K562 (cell line): ENCODE measurements around the gene MRTFB.

Experiments used
- HDAC6 ChIP-seq: IDR thresholded peaks from 2 replicates; pipeline ENCODE4 v1.6.1; 2012; ENCODE audit warnings: low read depth, mild to moderate bottlenecking, control low read depth, inconsistent platforms, low read length, moderate library complexity
- RAD51 ChIP-seq: fragments of 450-650 bp; IDR thresholded peaks from 2 replicates; pipeline ENCODE4 v1.7.1; 2016; ENCODE audit warnings: low read depth, mild to moderate bottlenecking, borderline replicate concordance
- TOE1 ChIP-seq, 2 experiments: fragments of 450-650 bp in 1 of 2; sonication (generic) in 1 of 2; formaldehyde crosslinking in 1 of 2; IDR thresholded peaks; 2 replicates each; pipeline versions ENCODE4 v1.7.1 to v1.8.0; 2016 to 2022; ENCODE audit warnings: borderline replicate concordance in 2 of 2, mild to moderate bottlenecking in 2 of 2, antibody characterized with exemption in 1 of 2, inconsistent platforms in 1 of 2, low read depth in 1 of 2, missing genetic modification reagents in 1 of 2, moderate library complexity in 1 of 2

DNA sequence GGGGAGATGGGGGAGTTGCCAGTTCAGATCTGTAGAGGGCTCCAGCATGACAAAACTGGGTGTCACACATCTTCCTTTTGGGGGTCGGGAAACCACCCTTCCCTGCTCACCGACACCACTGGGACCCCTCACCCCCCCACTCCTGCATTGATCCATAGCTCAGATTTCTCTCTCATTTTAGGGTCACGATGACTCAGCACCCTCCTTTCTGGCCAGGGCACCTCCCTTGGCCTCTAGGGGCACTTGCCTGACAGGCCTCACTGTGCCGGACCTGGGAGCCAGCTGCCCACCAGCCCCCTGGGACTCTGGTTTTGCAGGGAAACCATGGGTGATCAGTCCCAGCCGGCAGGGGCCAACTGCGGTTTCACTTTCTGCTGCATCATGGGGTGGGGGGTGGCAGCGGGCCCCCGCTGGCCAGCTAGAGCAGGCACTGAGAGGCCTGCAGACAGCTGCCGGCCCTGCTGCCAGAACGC, 239.4 kb downstream of the MRTFB start:
- TF ChIP-seq RAD51 (no peak), HDAC6 (no peak), TOE1 (IDR thresholded peaks at IDR 0.05; ENCODE audit: borderline replicate concordance) (no peak), TOE1 (CRISPR knock-in tag; IDR thresholded peaks at IDR 0.05; ENCODE audit: borderline replicate concordance, low read depth) (no peak)
